Nephron (organoid): ENCODE results near the gene PMP22.
A peak's percentile ranks its signal among the peaks of the same experiment; 100 is the strongest.

Experiments
- H3K27ac Mint-ChIP-seq, 3 experiments: 2 replicates each; pipeline ENCODE4 v1.8.0; 2020; ENCODE audit warnings: mixed read lengths in 3 of 3, mild to moderate bottlenecking in 2 of 3, moderate library complexity in 1 of 3
- H3K27me3 Mint-ChIP-seq: 2 replicates; pipeline ENCODE4 v1.8.0; 2021; ENCODE audit warnings: low read depth, mild to moderate bottlenecking, moderate library complexity, mixed read lengths
- H3K36me3 Mint-ChIP-seq: 2 replicates; pipeline ENCODE4 v1.8.0; 2020; ENCODE audit warnings: low read depth, mixed read lengths
- H3K4me1 Mint-ChIP-seq: 2 replicates; pipeline ENCODE4 v1.8.0; 2020; ENCODE audit warnings: mixed read lengths
- H3K4me3 Mint-ChIP-seq, 3 experiments: 2 replicates each; pipeline ENCODE4 v1.8.0; 2020; ENCODE audit warnings: mild to moderate bottlenecking in 3 of 3, mixed read lengths in 3 of 3, moderate library complexity in 2 of 3
- H3K9me3 Mint-ChIP-seq: 2 replicates; pipeline ENCODE4 v1.8.0; 2020; ENCODE audit warnings: mixed read lengths
- TF ChIP-seq, protein P1 (sequence below), 3 experiments: fragments of 200-600 bp; sonication (generic); IDR thresholded peaks; one replicate each; pipeline ENCODE4 v1.5.0; 2021; ENCODE audit warnings: antibody characterized with exemption in 3 of 3; ENCODE audit not compliant: unreplicated experiment in 3 of 3

PMP22 gene

DNA sequence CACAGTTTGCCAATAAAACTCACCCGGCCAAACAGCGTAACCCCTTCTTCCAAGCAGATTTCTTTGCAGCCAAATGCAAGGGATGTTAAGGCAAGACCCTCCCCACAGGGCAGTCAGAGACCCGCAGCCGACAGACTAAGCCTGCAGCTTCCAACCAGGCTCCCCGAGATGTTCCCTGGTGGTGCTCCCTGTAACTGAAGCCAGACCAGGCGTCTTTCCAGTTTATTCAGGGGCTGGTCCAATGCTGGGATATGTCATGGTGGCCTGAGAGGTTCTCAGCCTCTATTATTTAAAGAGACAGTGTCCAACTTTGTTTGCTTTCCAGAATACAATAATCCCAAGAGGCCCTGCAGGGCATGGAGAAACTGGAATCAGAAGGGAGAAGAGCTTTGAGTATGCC is at the start of gene PMP22:
Gene PMP22 (minus strand): TSS at position 196 of the 400 bp plus-strand sequence. CDS start 4,599 bp downstream, outside the sequence.
- H3K4me1 Mint-ChIP-seq = peaks cover 61% of the 10 kb centered on the region
- H3K27ac Mint-ChIP-seq = peak within 1 kb of the TSS in 2 of 3 experiments; percentile 8 to 73
- H3K9me3 Mint-ChIP-seq = no peaks in the 10 kb centered on the region
- no peaks in the 10 kb centered on the region for H3K36me3 Mint-ChIP-seq
- H3K27me3 Mint-ChIP-seq = peaks cover 70% of the 10 kb centered on the region
- TF ChIP-seq, protein P1, sequence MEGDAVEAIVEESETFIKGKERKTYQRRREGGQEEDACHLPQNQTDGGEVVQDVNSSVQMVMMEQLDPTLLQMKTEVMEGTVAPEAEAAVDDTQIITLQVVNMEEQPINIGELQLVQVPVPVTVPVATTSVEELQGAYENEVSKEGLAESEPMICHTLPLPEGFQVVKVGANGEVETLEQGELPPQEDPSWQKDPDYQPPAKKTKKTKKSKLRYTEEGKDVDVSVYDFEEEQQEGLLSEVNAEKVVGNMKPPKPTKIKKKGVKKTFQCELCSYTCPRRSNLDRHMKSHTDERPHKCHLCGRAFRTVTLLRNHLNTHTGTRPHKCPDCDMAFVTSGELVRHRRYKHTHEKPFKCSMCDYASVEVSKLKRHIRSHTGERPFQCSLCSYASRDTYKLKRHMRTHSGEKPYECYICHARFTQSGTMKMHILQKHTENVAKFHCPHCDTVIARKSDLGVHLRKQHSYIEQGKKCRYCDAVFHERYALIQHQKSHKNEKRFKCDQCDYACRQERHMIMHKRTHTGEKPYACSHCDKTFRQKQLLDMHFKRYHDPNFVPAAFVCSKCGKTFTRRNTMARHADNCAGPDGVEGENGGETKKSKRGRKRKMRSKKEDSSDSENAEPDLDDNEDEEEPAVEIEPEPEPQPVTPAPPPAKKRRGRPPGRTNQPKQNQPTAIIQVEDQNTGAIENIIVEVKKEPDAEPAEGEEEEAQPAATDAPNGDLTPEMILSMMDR (IDR thresholded peaks at IDR 0.05; ENCODE audit: unreplicated experiment in 3 of 3) = no peak
- peak within 1 kb of the TSS; percentile 35 to 85 (median 61) for H3K4me3 Mint-ChIP-seq

DNA sequence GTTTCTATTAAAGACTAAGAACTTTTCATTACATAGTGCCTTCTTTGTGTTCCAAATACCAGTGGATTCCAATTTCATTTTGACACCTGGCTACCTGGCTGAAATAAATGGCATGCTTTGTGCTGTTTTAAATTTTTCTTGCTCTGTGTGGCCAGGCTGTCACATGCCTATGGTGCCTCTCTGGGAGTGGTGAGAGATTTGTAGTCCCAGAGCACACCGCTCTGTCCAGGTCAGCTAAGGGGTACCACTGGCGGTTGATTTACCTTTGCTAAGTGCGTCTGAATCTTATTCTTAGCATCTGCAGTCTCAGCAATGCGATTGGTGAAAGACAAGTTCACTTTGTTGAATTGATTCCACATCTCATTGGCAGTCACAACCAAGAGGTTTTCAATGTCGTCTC is 46.9 kb upstream of the PMP22 start:
- H3K27me3 Mint-ChIP-seq = peaks cover 14% of the 10 kb centered on the region
- H3K27ac Mint-ChIP-seq = no peak overlapping the region
- no peaks in the 10 kb centered on the region for H3K9me3 Mint-ChIP-seq
- TF ChIP-seq, protein P1 (IDR thresholded peaks at IDR 0.05; ENCODE audit: unreplicated experiment in 3 of 3) = no peak
- H3K4me1 Mint-ChIP-seq = no peaks in the 10 kb centered on the region
- H3K4me3 Mint-ChIP-seq = no peak overlapping the region
- H3K36me3 Mint-ChIP-seq = no peaks in the 10 kb centered on the region

DNA sequence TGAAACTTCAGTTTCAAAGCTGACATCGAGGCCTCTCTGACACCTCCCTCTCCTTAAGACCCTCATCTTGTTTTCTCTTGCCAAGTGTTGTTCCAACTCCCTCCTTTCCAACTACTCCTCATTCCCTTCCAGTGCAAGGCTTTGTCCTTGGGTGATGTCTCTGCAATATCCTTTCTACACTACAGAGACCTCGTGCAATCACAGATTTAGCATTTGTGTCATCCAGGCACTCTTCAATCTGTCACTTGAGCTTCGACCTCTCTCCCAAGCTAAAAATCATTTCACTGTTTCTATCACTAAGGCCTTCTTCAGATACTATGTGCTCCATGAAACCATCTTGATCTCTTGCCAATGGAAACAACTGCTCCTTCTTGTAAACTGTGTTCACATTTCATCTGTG is 44.7 kb upstream of the PMP22 start:
- peaks cover 5% of the 10 kb centered on the region for H3K27me3 Mint-ChIP-seq

DNA sequence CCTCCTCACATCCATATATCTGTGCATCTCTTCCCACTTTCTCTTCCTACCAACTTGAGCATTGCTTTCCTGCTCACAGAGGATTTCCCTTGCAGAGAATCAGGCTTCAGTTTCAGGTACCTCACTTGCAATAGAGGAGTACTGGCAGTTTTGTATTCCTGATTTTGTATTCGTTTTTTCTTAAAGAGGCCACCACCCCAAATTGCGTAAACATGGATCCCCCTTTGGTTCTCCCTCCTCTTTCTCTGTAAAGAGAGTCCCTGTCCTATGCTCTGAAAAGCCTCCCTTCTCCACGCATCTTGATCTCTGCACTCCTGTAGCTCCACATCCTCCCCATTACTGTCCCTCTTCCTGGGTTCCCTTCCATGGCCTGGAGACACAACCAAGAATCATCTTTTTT is 44.1 kb upstream of the PMP22 start:
- no peak overlapping the region for H3K4me3 Mint-ChIP-seq
- peaks cover under 1% of the 10 kb centered on the region for H3K27me3 Mint-ChIP-seq
- no peaks in the 10 kb centered on the region for H3K9me3 Mint-ChIP-seq
- H3K27ac Mint-ChIP-seq = no peak overlapping the region
- no peaks in the 10 kb centered on the region for H3K4me1 Mint-ChIP-seq
- TF ChIP-seq, protein P1 (IDR thresholded peaks at IDR 0.05; ENCODE audit: unreplicated experiment in 3 of 3) = no peak
- H3K36me3 Mint-ChIP-seq = no peaks in the 10 kb centered on the region

More for the DNA sequence above, 44.7 kb upstream of the PMP22 start:
- no peak overlapping the region for H3K4me3 Mint-ChIP-seq
- H3K4me1 Mint-ChIP-seq = no peaks in the 10 kb centered on the region
- H3K9me3 Mint-ChIP-seq = no peaks in the 10 kb centered on the region
- no peaks in the 10 kb centered on the region for H3K36me3 Mint-ChIP-seq
- TF ChIP-seq, protein P1 (IDR thresholded peaks at IDR 0.05; ENCODE audit: unreplicated experiment in 3 of 3) = no peak
- no peak overlapping the region for H3K27ac Mint-ChIP-seq

DNA sequence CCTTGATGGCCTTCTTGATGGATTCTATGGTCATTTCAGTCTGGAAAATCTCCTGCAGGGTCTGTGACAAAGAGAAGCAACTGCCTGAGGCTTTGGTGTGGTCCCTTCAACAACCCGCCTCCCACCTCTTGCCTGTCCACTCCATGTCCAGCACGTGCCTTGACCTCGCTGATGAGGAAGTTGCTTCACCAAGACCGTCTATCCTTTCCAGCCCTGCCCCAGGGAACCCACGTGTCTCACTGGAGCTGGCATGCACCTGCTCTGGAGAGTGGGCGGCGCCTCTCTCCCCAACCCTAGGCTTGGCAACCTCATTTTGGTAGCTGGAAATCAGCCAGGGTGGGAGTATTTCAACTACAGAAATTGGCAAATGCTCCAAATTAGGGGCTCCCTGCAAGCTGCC is 43.6 kb upstream of the PMP22 start:
- H3K4me3 Mint-ChIP-seq = no peak overlapping the region
- TF ChIP-seq, protein P1 (IDR thresholded peaks at IDR 0.05; ENCODE audit: unreplicated experiment in 3 of 3) = no peak
- H3K36me3 Mint-ChIP-seq = no peaks in the 10 kb centered on the region
- H3K27me3 Mint-ChIP-seq = no peaks in the 10 kb centered on the region
- no peak overlapping the region for H3K27ac Mint-ChIP-seq
- H3K9me3 Mint-ChIP-seq = no peaks in the 10 kb centered on the region
- no peaks in the 10 kb centered on the region for H3K4me1 Mint-ChIP-seq

DNA sequence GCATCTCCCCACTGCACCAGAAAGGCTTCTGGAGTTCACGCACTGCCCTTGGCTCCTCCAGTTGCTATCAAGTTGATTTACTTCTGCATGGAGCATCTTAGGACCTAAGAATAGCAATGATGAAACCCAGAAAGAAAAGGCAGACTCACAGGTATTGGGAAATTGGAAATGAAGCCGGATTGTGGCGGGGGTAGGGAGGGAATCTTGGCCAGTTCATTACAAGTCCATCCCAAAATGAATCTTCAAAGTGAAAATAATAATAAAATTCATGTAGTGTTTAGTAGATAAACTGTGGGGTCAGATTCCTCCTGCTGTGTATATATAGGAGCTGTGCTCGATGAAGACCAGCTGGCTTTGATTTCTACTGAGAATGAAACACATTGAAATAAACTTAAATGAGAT is 42.6 kb upstream of the PMP22 start:
- H3K4me1 Mint-ChIP-seq = peaks cover 7% of the 10 kb centered on the region
- TF ChIP-seq, protein P1 (IDR thresholded peaks at IDR 0.05; ENCODE audit: unreplicated experiment in 3 of 3) = no peak
- H3K27ac Mint-ChIP-seq = no peak overlapping the region
- no peaks in the 10 kb centered on the region for H3K9me3 Mint-ChIP-seq
- H3K27me3 Mint-ChIP-seq = no peaks in the 10 kb centered on the region
- no peaks in the 10 kb centered on the region for H3K36me3 Mint-ChIP-seq
- peak overlapping the region in 1 of 3 experiments; percentile 19 for H3K4me3 Mint-ChIP-seq
